Activated T-cell treated with anti-CD3 and anti-CD28 coated beads, Interleukin-2, amount 50 U/mL, for 72 hours (primary cell): ENCODE results near the gene APAF1. TPM values are rescaled to one million over a fixed set of nuclear protein-coding genes. Genes with fewer than 3 reads are reported as not detected.
A peak's percentile ranks its signal among the peaks of the same experiment; 100 is the strongest.

Experiments used
- ATAC-seq, 2 donors: fragments of 150-1000 bp; cut with Tn5 transposase; replicated peaks in 1 of 2; 2 replicates each; pipeline ENCODE4 v1.10.0; 2021; ENCODE audit warnings: moderate library complexity in 2 of 2, mild to moderate bottlenecking in 1 of 2
- DNase-seq, 2 donors: peaks; one replicate each; pipeline ENCODE4 v3.0.0; 2021 to 2022; ENCODE audit warnings: mixed read lengths in 1 of 2
- H3K27ac Mint-ChIP-seq: one replicate; pipeline ENCODE4 v1.8.0; 2022; ENCODE audit warnings: mild to moderate bottlenecking, moderate library complexity, mixed read lengths
- H3K27me3 Mint-ChIP-seq: one replicate; pipeline ENCODE4 v1.8.0; 2022; ENCODE audit warnings: low read depth, mixed read lengths
- H3K36me3 Mint-ChIP-seq, 2 donors: one replicate each; pipeline ENCODE4 v1.8.0; 2022; ENCODE audit warnings: mixed read lengths in 2 of 2, mild to moderate bottlenecking in 1 of 2; ENCODE audit not compliant: insufficient read depth in 2 of 2
- H3K4me1 Mint-ChIP-seq: one replicate; pipeline ENCODE4 v1.8.0; 2022; ENCODE audit warnings: low read depth, mixed read lengths
- H3K4me3 Mint-ChIP-seq, 2 donors: one replicate each; pipeline ENCODE4 v1.8.0; 2022; ENCODE audit warnings: mild to moderate bottlenecking in 2 of 2, mixed read lengths in 2 of 2, moderate library complexity in 2 of 2
- H3K9me3 Mint-ChIP-seq, 2 donors: one replicate each; pipeline ENCODE4 v1.8.0; 2022; ENCODE audit warnings: mixed read lengths in 2 of 2
- total RNA-seq, 2 donors: library from RNA; stranded (reverse); gene quantifications; one replicate each; pipeline ENCODE4 v1.2.3, GENCODE V29; 2022

The APAF1 gene
- total RNA-seq, 2 donors from 2014 or later, result 18.6 to 22.2 TPM

- no peak for ATAC-seq
These were observed 530 bp downstream of the APAF1 start for GRCh38 chr12:98645572-98646067.

GRCh38 chr12:98646294-98647090 lies 1.4 kb downstream of the APAF1 start:
- no peaks in the 10 kb centered on the region for H3K9me3 Mint-ChIP-seq
- peaks cover 26% of the 10 kb centered on the region for H3K4me1 Mint-ChIP-seq
- peak overlapping the region; percentile 6 for H3K27ac Mint-ChIP-seq
- H3K27me3 Mint-ChIP-seq, result no peaks in the 10 kb centered on the region
- peaks cover 3 to 7% of the 10 kb centered on the region in 2 donors for H3K36me3 Mint-ChIP-seq
- DNase-seq (no peak), ATAC-seq (no peak)
- H3K4me3 Mint-ChIP-seq, result peak overlapping the region; percentile 97 to 100

More at GRCh38 chr12:98645572-98646067, 530 bp downstream of the APAF1 start:
- H3K4me3 Mint-ChIP-seq, result peak overlapping the region; percentile 97 to 100
- H3K4me1 Mint-ChIP-seq, result peaks cover 31% of the 10 kb centered on the region
- peaks cover 6 to 7% of the 10 kb centered on the region in 2 donors for H3K36me3 Mint-ChIP-seq
- peak in 1 of 2 donors; percentile 17 for DNase-seq
- peak overlapping the region; percentile 64 for H3K27ac Mint-ChIP-seq
- no peaks in the 10 kb centered on the region for H3K9me3 Mint-ChIP-seq
- H3K27me3 Mint-ChIP-seq, result no peaks in the 10 kb centered on the region

- Mint-ChIP-seq H3K27me3 (no peaks in the 10 kb centered on the region), H3K27ac (peak overlapping the region; percentile 29), H3K4me1 (peaks cover 18% of the 10 kb centered on the region), H3K9me3 (no peaks in the 10 kb centered on the region), H3K4me3 (no peak overlapping the region), H3K36me3 (peaks cover 0 to 2% of the 10 kb centered on the region in 2 donors)
- no peak for ATAC-seq
- no peak for DNase-seq
These were observed 6.2 kb downstream of the APAF1 start for GRCh38 chr12:98651328-98651727.

GRCh38 chr12:98653866-98654493 lies 8.9 kb downstream of the APAF1 start:
- H3K36me3 Mint-ChIP-seq, result peaks cover 0 to 1% of the 10 kb centered on the region in 2 donors
- ATAC-seq (no peak), DNase-seq (peak in 1 of 2 donors; percentile 6)
- no peak overlapping the region for H3K4me3 Mint-ChIP-seq
- H3K4me1 Mint-ChIP-seq, result peaks cover 25% of the 10 kb centered on the region
- H3K27ac Mint-ChIP-seq, result no peak overlapping the region
- no peaks in the 10 kb centered on the region for H3K27me3 Mint-ChIP-seq
- no peaks in the 10 kb centered on the region for H3K9me3 Mint-ChIP-seq

- H3K4me1 Mint-ChIP-seq, result peaks cover 25% of the 10 kb centered on the region
- ATAC-seq, result peak; percentile 99
- H3K36me3 Mint-ChIP-seq, result peaks cover 2 to 6% of the 10 kb centered on the region in 2 donors
- H3K27ac Mint-ChIP-seq, result peak overlapping the region; percentile 11
- H3K9me3 Mint-ChIP-seq, result no peaks in the 10 kb centered on the region
- no peaks in the 10 kb centered on the region for H3K27me3 Mint-ChIP-seq
- peak in 1 of 2 donors; percentile 8 for DNase-seq
- peak overlapping the region; percentile 37 to 64 for H3K4me3 Mint-ChIP-seq
These were observed 11.4 kb downstream of the APAF1 start for GRCh38 chr12:98656289-98657101.

DNA sequence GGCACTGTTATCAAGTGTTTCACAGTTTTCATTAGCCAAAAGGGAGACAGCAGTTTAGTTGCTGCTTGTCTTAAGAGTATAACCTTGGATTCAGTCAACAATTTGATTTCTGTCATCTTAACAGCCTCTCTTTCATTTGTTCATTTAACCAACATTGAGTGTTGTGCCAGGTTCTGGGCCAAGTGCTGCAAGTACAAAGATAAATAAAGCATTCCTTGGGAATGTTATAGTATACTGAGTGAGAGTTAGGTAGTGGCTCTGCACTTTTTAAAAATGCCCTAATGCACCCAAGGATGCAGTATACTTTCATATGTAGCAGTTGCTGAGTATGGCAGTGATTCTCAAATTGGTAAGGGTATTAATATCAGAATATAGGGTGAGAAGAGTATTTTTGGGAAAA lies 15.4 kb downstream of the APAF1 start:
- no peak overlapping the region for H3K27ac Mint-ChIP-seq
- H3K27me3 Mint-ChIP-seq, result no peaks in the 10 kb centered on the region
- H3K36me3 Mint-ChIP-seq, result peaks cover 2 to 15% of the 10 kb centered on the region in 2 donors
- H3K4me3 Mint-ChIP-seq, result no peak overlapping the region
- peaks cover 19% of the 10 kb centered on the region for H3K4me1 Mint-ChIP-seq
- no peak for ATAC-seq
- no peaks in the 10 kb centered on the region for H3K9me3 Mint-ChIP-seq
- DNase-seq, result no peak

DNA sequence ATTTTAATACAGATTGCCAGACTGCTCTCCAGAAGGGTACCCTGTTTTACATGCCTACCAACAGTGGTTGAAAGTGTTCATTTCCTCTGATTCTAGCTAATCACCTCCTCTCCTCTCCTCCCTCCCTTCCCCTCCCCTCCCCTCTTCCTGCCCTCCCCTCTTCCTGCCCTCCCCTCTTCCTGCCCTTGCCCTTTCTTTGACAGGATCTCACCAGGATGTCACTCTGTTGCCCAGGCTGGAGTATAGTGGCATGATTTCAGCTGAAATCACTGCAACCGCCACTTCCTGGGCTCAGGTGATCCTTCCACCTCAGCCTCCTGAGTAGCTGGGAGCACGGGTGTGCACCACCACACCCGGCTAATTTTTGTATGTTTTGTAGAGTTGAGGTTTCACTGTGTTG lies 24.7 kb downstream of the APAF1 start:
- DNase-seq, result no peak
- Mint-ChIP-seq H3K27ac (no peak overlapping the region), H3K36me3 (peaks cover 6 to 30% of the 10 kb centered on the region in 2 donors), H3K4me1 (peaks cover 9% of the 10 kb centered on the region), H3K27me3 (no peaks in the 10 kb centered on the region), H3K9me3 (no peaks in the 10 kb centered on the region), H3K4me3 (no peak overlapping the region)
- no peak for ATAC-seq

DNA sequence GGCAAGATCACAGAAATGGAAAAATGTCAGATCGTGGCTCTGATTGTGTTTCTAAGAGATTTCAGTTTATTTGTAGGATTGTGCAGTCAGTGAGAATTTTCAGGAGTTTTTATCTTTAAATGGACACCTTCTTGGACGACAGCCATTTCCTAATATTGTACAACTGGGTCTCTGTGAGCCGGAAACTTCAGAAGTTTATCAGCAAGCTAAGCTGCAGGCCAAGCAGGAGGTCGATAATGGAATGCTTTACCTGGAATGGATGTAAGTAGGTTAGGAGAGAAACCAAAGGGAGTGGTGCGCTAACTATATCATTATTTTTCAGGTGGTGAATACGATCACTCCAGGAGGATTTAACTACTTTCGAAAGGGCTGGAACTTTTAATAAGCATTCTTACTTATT lies 26.4 kb downstream of the APAF1 start:
- peaks cover 6 to 26% of the 10 kb centered on the region in 2 donors for H3K36me3 Mint-ChIP-seq
- ATAC-seq (no peak), DNase-seq (no peak)
- H3K9me3 Mint-ChIP-seq, result no peaks in the 10 kb centered on the region
- peaks cover 9% of the 10 kb centered on the region for H3K4me1 Mint-ChIP-seq
- no peak overlapping the region for H3K4me3 Mint-ChIP-seq
- no peak overlapping the region for H3K27ac Mint-ChIP-seq
- no peaks in the 10 kb centered on the region for H3K27me3 Mint-ChIP-seq

DNA sequence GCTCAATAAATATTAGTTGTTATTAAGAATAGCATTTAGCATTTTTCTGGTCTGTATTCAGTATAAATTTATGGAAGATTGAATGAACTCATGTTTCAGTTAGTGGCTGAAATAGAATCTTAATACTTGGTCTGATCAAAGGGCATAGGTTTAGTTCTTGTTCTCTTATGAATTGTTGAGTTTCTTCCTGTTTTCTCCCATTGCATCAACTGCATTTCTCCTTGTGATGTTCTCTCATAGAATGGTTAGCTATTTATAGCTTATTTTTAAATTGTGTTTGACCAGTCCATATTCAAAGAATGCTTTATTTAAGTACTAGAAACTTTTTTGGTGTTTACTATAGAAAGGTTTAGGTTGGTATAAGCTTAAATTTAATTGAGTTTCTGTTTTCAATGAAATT lies 29.8 kb downstream of the APAF1 start:
- Mint-ChIP-seq H3K4me1 (peaks cover 6% of the 10 kb centered on the region), H3K36me3 (peaks cover 0 to 9% of the 10 kb centered on the region in 2 donors), H3K27ac (no peak overlapping the region), H3K4me3 (no peak overlapping the region), H3K27me3 (no peaks in the 10 kb centered on the region), H3K9me3 (no peaks in the 10 kb centered on the region)
- DNase-seq (no peak), ATAC-seq (no peak)

GRCh38 chr12:98678236-98678945 lies 33.3 kb downstream of the APAF1 start:
- no peak overlapping the region for H3K4me3 Mint-ChIP-seq
- no peaks in the 10 kb centered on the region for H3K4me1 Mint-ChIP-seq
- no peak overlapping the region for H3K27ac Mint-ChIP-seq
- ATAC-seq, result no peak
- peaks cover 0 to 7% of the 10 kb centered on the region in 2 donors for H3K36me3 Mint-ChIP-seq
- H3K9me3 Mint-ChIP-seq, result no peaks in the 10 kb centered on the region
- no peaks in the 10 kb centered on the region for H3K27me3 Mint-ChIP-seq
- no peak for DNase-seq

- Mint-ChIP-seq H3K36me3 (peaks cover 0 to 10% of the 10 kb centered on the region in 2 donors), H3K4me1 (no peaks in the 10 kb centered on the region), H3K27ac (no peak overlapping the region)
These were observed 34.0 kb downstream of the APAF1 start for GRCh38 chr12:98678946-98679610.

GRCh38 chr12:98679611-98680005 lies 34.5 kb downstream of the APAF1 start:
- peaks cover 0 to 12% of the 10 kb centered on the region in 2 donors for H3K36me3 Mint-ChIP-seq
- no peak for ATAC-seq
- DNase-seq, result no peak
- H3K27ac Mint-ChIP-seq, result no peak overlapping the region
- H3K4me1 Mint-ChIP-seq, result no peaks in the 10 kb centered on the region
- no peaks in the 10 kb centered on the region for H3K27me3 Mint-ChIP-seq
- no peaks in the 10 kb centered on the region for H3K9me3 Mint-ChIP-seq
- H3K4me3 Mint-ChIP-seq, result no peak overlapping the region

More at GRCh38 chr12:98678946-98679610, 34.0 kb downstream of the APAF1 start:
- no peak for DNase-seq
- no peak for ATAC-seq
- Mint-ChIP-seq H3K27me3 (no peaks in the 10 kb centered on the region), H3K4me3 (no peak overlapping the region), H3K9me3 (no peaks in the 10 kb centered on the region)
